GM12878 (cell line): ENCODE data around the gene MAB21L4. TPM values are rescaled to one million over a fixed set of nuclear protein-coding genes. Genes with fewer than 3 reads are reported as not detected.

Experiments used
- ATAC-seq: fragments of 200-7000 bp; cut with Tn5 transposase; 3 replicates; pipeline ENCODE4 v1.9.1; 2020; ENCODE audit warnings: mild to moderate bottlenecking, moderate library complexity
- BruUV-seq: library from RNA; stranded (reverse); fragments of 400-500 nt; replicated peaks from 2 replicates; lab custom pipeline; 2021; lab: Mats Ljungman, UMichigan
- CTCF ChIA-PET: fragments of 300-600 bp; sonication (Branson Sonifier 250); formaldehyde crosslinking; extraction: SDS; loops from one replicate; lab custom pipeline; 2021; ENCODE audit warnings: inconsistent platforms; lab: Yijun Ruan, JAX
- POLR2A ChIA-PET: fragments of 350-600 bp; formaldehyde crosslinking; extraction: SDS; loops from one replicate; lab custom pipeline; 2021; ENCODE audit warnings: inconsistent platforms; lab: Charles Lee
- RAD21 ChIA-PET: fragments of 300-600 bp; sonication (Branson Sonifier 250); formaldehyde crosslinking; loops from one replicate; lab custom pipeline; 2023; ENCODE audit warnings: antibody characterized with exemption; ENCODE audit not compliant: unreplicated experiment; lab: Charles Lee
- SMC1A ChIA-PET: fragments of 300-600 bp; sonication (Branson Sonifier 250); formaldehyde crosslinking; loops from one replicate; lab custom pipeline; 2023; ENCODE audit not compliant: unreplicated experiment, uncharacterized antibody; lab: Charles Lee
- DNase-seq: peaks from one replicate; pipeline ENCODE4 v3.0.0-alpha.2; 2011; ENCODE audit warnings: low read depth, low spot score
- FAIRE-seq: peaks from 3 replicates; lab custom pipeline; 2011; peaks lifted over from hg19 to GRCh38; lab: Jason Lieb, UNC
- H2AFZ ChIP-seq: 2 replicates; pipeline ENCODE4 v1.6.0; 2011; ENCODE audit warnings: low read depth, low read length, control low read depth; ENCODE audit not compliant: control insufficient read depth
- H3K27ac ChIP-seq: 2 replicates; pipeline ENCODE4 v1.5.1; 2011; ENCODE audit warnings: control low read depth; ENCODE audit not compliant: control insufficient read depth, insufficient read depth
- H3K27me3 ChIP-seq, 2 experiments: replicated peaks in 1 of 2; 2 replicates each; pipeline versions ENCODE4 v1.6.0 to v1.6.1; 2011; ENCODE audit warnings: low read length in 1 of 2; ENCODE audit not compliant: control insufficient read depth in 2 of 2, insufficient read depth in 2 of 2
- H3K36me3 ChIP-seq, 2 experiments: 2 replicates each; pipeline ENCODE4 v1.5.1; 2011; ENCODE audit warnings: low read length in 1 of 2; ENCODE audit not compliant: control insufficient read depth in 2 of 2, insufficient read depth in 2 of 2
- H3K4me1 ChIP-seq: 2 replicates; pipeline ENCODE4 v1.6.1; 2011; ENCODE audit warnings: mild to moderate bottlenecking, low read length, moderate library complexity, mixed read lengths; ENCODE audit not compliant: control insufficient read depth, insufficient read depth
- H3K4me2 ChIP-seq: 2 replicates; pipeline ENCODE4 v1.6.0; 2011; ENCODE audit warnings: control low read depth; ENCODE audit not compliant: control insufficient read depth, insufficient read depth
- H3K4me3 ChIP-seq: fragments of 200-600 bp; sonication (generic); 2 replicates; pipeline ENCODE4 v1.5.1; 2016
- H3K79me2 ChIP-seq: 2 replicates; pipeline ENCODE4 v1.6.0; 2011; ENCODE audit warnings: low read length; ENCODE audit not compliant: control insufficient read depth, insufficient read depth
- H3K9ac ChIP-seq: 2 replicates; pipeline ENCODE4 v1.8.0; 2011; ENCODE audit warnings: low read length, control low read depth, mixed read lengths; ENCODE audit not compliant: control insufficient read depth, insufficient read depth
- H3K9me3 ChIP-seq: replicated peaks from 3 replicates; pipeline ENCODE4 v1.5.1; 2011; ENCODE audit warnings: mild to moderate bottlenecking, low read length; ENCODE audit not compliant: control insufficient read depth, insufficient read depth
- H4K20me1 ChIP-seq: 2 replicates; pipeline ENCODE4 v1.6.0; 2011; ENCODE audit not compliant: control insufficient read depth, insufficient read depth
- BMI1 ChIP-seq: fragments of 450-650 bp; IDR thresholded peaks from 2 replicates; pipeline ENCODE4 v1.6.1; 2016; ENCODE audit warnings: mild to moderate bottlenecking, moderate library complexity, borderline replicate concordance
- EED ChIP-seq: sonication (generic); IDR thresholded peaks from 2 replicates; pipeline ENCODE4 v1.6.1; 2016; ENCODE audit warnings: antibody characterized with exemption, low read depth
- FOXM1 ChIP-seq: IDR thresholded peaks from 2 replicates; pipeline ENCODE4 v1.6.1; 2012; ENCODE audit warnings: low read depth, mild to moderate bottlenecking, inconsistent platforms, low read length, moderate library complexity
- RUNX3 ChIP-seq: IDR thresholded peaks from 2 replicates; pipeline ENCODE4 v1.6.1; 2012; ENCODE audit warnings: low read length, inconsistent platforms
- SMC3 ChIP-seq: IDR thresholded peaks from 2 replicates; pipeline ENCODE4 v1.6.1; 2011; ENCODE audit warnings: low read length, improper control_type of control experiment, borderline replicate concordance
- SRF ChIP-seq, 2 experiments: IDR thresholded peaks; 2 replicates each; pipeline ENCODE4 v1.6.1; 2011; ENCODE audit warnings: low read depth in 2 of 2, low read length in 2 of 2, mild to moderate bottlenecking in 1 of 2, moderate library complexity in 1 of 2
- USF2 ChIP-seq: IDR thresholded peaks from 2 replicates; pipeline ENCODE4 v1.6.1; 2011; ENCODE audit warnings: low read depth, low read length, improper control_type of control experiment, borderline replicate concordance
- YY1 ChIP-seq: IDR thresholded peaks from 2 replicates; pipeline ENCODE4 v1.6.1; 2011; ENCODE audit warnings: low read depth, mild to moderate bottlenecking, low read length
- ZNF274 ChIP-seq: IDR thresholded peaks from one replicate; pipeline ENCODE4 v1.8.0; 2011; ENCODE audit not compliant: insufficient read length, insufficient read depth
- ZSCAN29 ChIP-seq: fragments of 450-650 bp; IDR thresholded peaks from 2 replicates; pipeline ENCODE4 v1.6.1; 2017; ENCODE audit warnings: mild to moderate bottlenecking, moderate library complexity
- WGBS: methylation state at CpG from one replicate; pipeline ENCODE4 v1.1.6; 2016; ENCODE audit warnings: low lambda C conversion rate; ENCODE audit not compliant: insufficient replicate concordance, insufficient coverage; ENCODE audit errors: missing lambda C conversion rate; 5-methylcytosine and 5-hydroxymethylcytosine counted together
- in situ Hi-C: fragments of 300-500 bp; cut with MboI; formaldehyde crosslinking; loops from 9 replicates; pipeline ENCODE4 v1.14.3; 2018; ENCODE audit warnings: mixed read lengths
- intact Hi-C: fragments of 100-400 bp; cut with micrococcal nuclease; formaldehyde crosslinking; loops from one replicate; pipeline ENCODE4 v1.14.2; 2022; ENCODE audit not compliant: unreplicated experiment
- polyA plus RNA-seq, 11 experiments: library from polyadenylated mRNA; depleted of rRNA in 4 of 11; unstranded in 6 of 11; stranded (reverse) in 5 of 11; fragments of >200 nt; fragmentation: Nextera tagmentation in 4 of 11; fragmentation: Illumina TruSeq in 1 of 11; extraction: Ambion mirVana in 4 of 11; extraction: Trizol in 1 of 11; gene quantifications; 1 replicate in 1 of 11; 2 replicates in 10 of 11; pipeline versions ENCODE4 v1.2.1 to v1.2.3, GENCODE V29; 2011 to 2016; ENCODE audit warnings: inconsistent platforms in 2 of 11, missing spikeins in 2 of 11, low read depth in 1 of 11
- total RNA-seq, 4 experiments: library from RNA; depleted of rRNA in 3 of 4; stranded (reverse); fragments of >200 nt in 3 of 4; fragmentation: Illumina TruSeq in 1 of 4; extraction: Trizol in 1 of 4; gene quantifications; 2 replicates each; pipeline versions ENCODE4 v1.2.1 to v1.2.3, GENCODE V29; 2013 to 2021

The MAB21L4 gene
- total and polyA plus RNA-seq, 10 of the 15 experiments (the other 5 are each of a cell fraction or from before 2014, with no cell fraction given): 0.03 TPM; not detected in 9

DNA sequence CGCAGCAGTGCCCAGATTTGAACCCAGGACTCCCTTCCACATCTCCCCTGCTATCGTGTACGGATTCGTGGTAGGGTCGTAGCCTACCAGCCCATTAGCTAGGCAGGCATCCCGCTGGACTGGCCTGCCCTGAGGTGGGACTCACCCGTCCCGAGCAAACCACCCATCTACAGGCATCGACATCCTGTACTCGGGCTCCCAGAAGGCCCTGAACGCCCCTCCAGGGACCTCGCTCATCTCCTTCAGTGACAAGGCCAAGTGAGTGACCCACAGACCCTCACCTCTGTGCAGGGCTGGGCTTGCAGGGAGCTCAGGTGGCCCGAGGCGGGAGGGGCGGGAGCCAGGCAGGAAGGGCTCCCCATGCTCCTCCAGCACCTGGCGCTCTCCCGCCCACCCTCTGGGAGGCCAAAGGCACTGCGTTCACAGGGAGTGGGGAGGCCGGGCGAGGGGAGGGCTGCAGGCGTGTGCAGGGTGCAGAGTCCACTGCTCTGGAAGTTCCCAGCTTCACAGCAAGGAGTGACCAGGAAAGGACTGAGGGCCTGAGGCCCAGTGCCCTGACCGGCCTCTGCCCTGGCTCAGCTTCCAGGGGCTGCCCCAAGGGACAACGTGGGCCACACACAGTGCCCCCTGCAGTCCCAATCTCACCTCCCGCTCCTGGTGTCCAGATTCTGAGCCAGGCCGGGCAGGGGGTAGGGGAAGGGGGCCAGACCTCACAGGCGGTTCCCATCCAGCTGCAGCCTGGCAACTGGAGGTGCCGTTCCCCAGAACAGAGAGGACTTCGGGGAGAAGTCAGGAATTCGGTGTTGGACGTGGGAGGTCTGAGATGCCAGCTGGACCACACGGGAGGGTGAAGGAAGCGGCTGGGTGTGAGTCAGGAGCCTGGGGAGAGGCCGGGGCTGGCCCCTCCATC lies 21.9 kb downstream of the MAB21L4 start:
- H3K4me1 ChIP-seq: no peaks in the 10 kb centered on the region
- no peak for DNase-seq
- in situ Hi-C loops (no loop called here), intact Hi-C loops (no loop called here)
- H2AFZ ChIP-seq: no peak overlapping the region
- H3K4me3 ChIP-seq: no peak overlapping the region
- ChIA-PET RAD21 (no interaction called here), CTCF (no interaction called here), POLR2A (no interaction called here), SMC1A (no interaction called here)
- no peak overlapping the region for H3K4me2 ChIP-seq
- H3K9ac ChIP-seq: no peak overlapping the region
- H4K20me1 ChIP-seq: no peaks in the 10 kb centered on the region
- BruUV-seq: no TSS peak
- no peak for TF ChIP-seq BMI1
- no peak for TF ChIP-seq FOXM1
- TF ChIP-seq RUNX3: no peak
- TF ChIP-seq SRF (IDR thresholded peaks at IDR 0.05; ENCODE audit: low read depth in 2 of 2, low read length in 2 of 2): no peak
- no peaks in the 10 kb centered on the region for H3K79me2 ChIP-seq
- H3K9me3 ChIP-seq: no peaks in the 10 kb centered on the region
- no peak for ATAC-seq
- H3K27me3 ChIP-seq: no peaks in the 10 kb centered on the region; a peak in 3 of 4 replicates
- no peak for FAIRE-seq
- H3K36me3 ChIP-seq: no peaks in the 10 kb centered on the region
- no peak overlapping the region for H3K27ac ChIP-seq
- WGBS: 30% methylated on average over 32 of the region's 33 CpGs

DNA sequence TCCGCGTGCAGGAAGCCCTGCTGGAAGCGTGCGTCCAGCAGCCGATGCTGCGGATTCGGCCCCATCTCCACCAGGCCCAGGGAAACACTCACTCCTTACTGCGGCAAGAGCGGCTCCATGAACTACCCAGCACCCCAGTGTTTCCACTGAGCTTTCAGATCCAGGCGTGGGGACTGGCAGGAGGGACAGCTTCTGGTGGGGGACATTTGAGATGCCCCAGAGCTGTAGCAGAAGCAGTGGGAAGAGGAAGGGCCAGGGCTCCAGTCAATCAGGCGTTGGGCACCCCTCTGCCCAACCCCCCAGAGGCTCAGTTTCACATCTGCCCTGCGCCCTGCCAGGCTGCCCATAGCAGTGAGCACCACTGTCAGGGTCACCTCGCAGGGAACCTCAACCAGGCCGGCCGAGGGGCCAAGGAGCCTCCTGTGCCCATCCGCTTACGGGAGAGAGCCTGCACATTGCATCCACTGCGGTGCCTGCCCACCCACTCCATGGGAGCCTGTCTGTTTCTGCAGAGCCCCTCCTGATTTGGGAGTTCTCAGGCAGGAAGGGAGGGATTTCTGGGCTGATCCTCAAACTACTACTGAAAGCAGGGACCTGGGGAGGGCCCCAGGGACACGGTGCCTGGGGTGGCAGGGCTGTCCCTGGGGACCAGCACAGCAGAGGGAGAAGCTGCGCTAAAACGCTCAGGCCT lies 22.7 kb downstream of the MAB21L4 start:
- CTCF ChIA-PET: no interaction called here
- no peak overlapping the region for H3K27ac ChIP-seq
- ATAC-seq (no peak), DNase-seq (no peak), FAIRE-seq (no peak)
- intact Hi-C loops: no loop called here
- H2AFZ ChIP-seq: no peak overlapping the region
- SMC1A ChIA-PET: no interaction called here
- BruUV-seq: no TSS peak
- H3K36me3 ChIP-seq: no peaks in the 10 kb centered on the region
- no peak for TF ChIP-seq ZSCAN29
- TF ChIP-seq SMC3: no peak
- no peak for TF ChIP-seq EED
- no peak for TF ChIP-seq ZNF274
- no peak for TF ChIP-seq YY1
- TF ChIP-seq USF2: no peak
- no peak for TF ChIP-seq FOXM1
- no peak overlapping the region for H3K4me3 ChIP-seq
- in situ Hi-C loops: no loop called here
- no peak overlapping the region for H3K4me2 ChIP-seq
- H3K4me1 ChIP-seq: no peaks in the 10 kb centered on the region
- RAD21 ChIA-PET: no interaction called here
- H3K79me2 ChIP-seq: no peaks in the 10 kb centered on the region
- no peaks in the 10 kb centered on the region for H4K20me1 ChIP-seq
- no peak overlapping the region for H3K9ac ChIP-seq
- peaks cover 0 to 2% of the 10 kb centered on the region in 2 experiments; a peak in 3 of 4 replicates for H3K27me3 ChIP-seq
- POLR2A ChIA-PET: no interaction called here
- WGBS: 36% methylated on average over 21 of the region's 21 CpGs
- no peaks in the 10 kb centered on the region for H3K9me3 ChIP-seq
